HG02571 (cell line): ENCODE measurements around the gene CAPN1.
"Not testable (repeated sequence)": the region's sequence is repeated elsewhere in the genome, so short reads cannot be mapped to it uniquely, and the experiment has no call there.

ENCODE experiments used
- ATAC-seq: cut with Tn5 transposase; IDR thresholded peaks from one replicate; pipeline ENCODE4 v1.9.1; 2021; ENCODE audit warnings: mild to moderate bottlenecking, moderate library complexity; ENCODE audit not compliant: unreplicated experiment

The CAPN1 gene

DNA sequence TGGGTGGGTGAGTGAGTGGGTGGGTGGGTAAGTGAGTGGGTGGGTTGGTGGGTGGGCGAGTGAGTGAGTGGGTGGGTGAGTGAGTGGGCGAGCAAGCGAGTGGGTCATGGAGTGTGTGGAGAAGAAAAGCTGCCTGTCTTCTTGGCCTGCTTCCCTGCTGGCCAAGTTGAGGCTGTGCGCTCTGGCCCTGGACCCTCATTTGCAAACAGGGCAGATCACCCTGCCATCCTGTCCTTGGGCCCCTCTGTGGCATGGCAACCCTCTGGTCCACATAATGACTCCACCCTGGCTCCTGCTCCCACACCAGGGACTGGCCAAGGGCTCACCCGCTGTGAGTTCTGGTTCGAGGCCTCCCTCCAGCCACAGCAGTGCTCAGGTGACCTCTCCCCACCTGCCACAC lies 35.1 kb downstream of the CAPN1 start:
- ATAC-seq: no peak

DNA sequence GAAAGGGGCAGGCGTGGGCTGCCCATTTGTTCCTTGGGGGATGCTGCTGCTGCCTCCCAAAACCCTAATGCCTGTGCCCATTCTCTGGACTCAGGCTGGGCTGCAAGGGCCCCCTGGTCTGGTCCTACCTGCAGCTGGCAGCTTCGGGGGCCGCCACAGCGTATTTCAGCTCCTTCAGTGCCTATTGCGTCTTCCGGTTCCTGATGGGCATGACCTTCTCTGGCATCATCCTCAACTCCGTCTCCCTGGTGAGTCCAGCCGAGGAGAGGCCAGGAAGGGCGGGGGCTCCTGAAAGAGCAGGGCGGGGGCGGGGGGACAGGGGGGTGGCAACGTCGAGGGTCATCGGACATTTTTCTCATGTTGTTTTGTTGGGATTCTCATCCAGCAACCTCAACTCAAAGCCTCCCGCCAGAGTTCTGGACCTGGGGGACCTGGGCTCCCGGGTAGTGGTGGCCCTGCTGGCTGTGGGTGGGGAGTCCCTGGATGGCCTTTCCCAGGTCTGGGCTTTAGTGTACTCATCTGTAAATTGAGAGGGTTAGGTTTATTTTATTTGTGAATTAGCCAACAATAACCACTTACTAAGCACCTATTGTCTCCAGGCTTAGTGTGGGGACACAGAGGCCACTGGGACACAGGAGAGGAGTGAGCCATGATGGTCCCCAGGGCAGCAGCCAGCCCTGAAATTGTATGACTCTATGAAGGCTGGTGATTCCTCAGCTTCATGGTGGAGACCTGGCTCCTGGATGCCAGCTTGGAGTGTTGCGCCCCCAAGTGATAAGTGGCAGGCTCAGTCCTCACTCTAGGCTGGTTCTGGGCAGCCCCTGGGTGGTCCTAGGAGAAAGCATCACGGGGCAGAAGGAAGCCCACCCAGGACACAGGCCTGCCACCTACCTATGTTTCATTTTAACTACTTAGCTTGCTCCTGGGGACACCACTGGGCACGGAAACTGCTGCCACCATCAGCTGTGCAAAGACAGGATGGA lies 36.0 kb downstream of the CAPN1 start:
- ATAC-seq: no peak

DNA sequence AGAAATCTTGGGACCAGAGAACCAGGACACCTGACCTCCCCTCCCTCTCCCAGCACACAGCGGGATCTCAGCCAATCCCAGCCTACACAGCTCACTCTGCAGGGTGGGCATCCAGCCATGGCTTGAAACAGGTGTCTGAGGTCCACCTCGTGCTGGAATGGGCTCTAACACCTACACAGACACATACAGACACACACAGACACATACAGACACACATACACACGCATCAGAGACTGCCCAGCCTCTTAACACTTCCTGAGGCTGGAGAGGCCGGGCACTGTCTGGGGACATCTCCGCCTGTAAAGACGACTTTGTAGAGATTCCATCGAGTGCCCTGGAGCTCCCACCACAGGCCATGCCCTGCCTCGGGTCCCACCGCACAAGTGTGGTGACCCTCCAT lies 36.7 kb downstream of the CAPN1 start:
- ATAC-seq: no peak

DNA sequence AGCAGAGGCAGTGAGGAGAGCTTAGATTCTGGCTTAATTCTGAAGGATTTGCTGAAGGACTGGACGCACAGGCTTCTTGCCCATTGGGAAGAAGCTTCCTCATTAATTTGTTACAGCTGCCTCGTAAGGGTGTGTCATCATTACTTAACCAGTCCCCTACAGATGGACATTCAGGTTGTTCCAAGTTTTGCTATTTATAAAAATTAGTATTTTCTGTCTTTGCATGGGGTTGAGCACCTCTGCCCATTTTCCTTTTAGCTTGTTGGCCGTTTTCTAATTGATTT lies 38.1 kb downstream of the CAPN1 start:
- no peak for ATAC-seq

DNA sequence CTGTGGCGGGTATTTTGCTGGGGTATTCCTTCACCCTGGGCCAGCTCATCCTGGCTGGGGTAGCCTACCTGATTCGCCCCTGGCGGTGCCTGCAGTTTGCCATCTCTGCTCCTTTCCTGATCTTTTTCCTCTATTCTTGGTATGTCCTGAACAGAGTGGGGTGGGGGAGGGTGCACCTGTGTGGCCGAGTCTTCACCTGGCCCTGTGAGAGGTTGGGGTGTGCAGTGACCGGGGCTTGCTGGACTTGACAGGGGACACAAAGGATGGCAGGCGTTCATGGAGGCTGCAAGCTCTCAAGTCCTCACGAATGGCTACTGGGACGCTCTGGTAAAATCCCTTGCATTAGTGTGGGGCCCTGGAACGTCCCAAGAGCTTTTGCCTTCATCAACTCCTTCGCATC lies 39.3 kb downstream of the CAPN1 start:
- no peak for ATAC-seq

DNA sequence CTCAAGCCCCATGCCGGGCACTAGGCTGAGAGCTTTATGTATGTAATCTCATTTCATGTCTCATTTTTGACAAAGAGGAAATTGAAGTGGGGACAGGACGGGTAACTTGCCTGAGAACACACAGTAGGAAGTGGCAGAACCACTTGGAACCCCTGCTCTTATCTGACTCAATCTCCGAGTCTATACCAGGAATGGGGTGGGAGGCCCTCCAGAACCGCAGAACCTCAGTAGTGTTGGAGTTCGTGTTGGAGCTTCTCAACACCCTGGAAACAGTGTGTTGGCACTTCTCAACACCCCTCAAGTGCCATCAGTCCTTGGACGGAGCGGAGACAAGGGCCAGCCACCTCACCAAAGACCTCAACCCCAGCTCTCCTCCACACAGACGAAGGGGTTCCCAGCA lies 41.3 kb downstream of the CAPN1 start:
- no peak for ATAC-seq

DNA sequence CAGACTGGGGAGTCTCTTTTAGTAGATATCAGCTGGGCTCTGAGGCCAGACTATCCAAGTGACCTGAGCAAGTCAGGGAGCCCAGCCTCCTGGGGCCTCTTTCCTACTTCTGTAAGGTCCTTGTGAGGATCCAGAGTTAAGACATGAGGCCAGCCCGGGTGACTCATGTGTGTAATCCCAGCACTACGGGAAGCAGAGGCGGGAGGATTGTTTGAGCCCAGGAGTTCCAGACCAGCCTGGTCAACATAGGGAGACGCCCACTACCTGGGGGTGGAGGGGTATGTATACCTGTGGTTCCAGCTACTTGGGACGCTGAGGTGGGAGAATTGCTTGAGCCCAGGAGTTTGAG lies 43.2 kb downstream of the CAPN1 start:
- no peak for ATAC-seq

DNA sequence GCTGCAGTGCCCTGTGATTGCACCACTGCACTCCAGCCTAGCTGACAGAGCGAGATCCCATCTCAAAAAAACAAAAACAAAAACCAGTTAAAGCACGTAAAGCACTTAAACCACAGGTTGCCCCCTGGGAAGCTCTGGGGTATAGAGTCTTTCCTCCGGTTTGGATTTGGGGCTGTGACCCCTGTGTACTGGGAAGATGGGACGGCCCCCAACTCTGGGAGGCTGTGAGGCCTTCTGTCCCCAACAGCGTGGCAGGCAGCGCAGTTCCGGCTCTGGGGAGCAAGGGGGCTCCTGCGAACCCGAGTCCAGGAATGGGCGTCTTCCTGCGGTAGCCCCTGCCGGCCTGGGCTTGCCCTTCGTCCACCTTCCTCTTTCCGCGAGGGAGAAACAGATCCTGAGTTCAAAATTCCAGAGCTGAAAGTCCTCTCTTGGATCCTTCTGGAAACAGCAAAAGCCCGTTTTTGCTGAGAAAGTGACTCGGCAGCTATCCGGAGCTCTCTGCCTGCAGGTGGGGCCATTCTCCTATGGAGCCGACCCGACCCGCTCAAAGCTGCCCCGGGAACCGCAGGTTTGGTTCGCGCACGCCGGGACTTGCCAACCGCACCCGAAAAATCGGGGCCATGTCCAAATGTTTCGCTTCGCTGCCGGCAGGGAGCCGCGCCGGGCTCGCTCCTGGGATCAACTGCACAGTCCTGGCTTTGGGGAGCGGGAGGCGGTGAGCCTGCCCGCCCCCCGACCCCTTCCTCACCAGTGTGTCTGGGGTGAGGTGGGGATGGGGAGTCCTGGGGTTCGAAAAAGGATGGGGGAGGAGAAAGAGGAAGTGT lies 43.8 kb downstream of the CAPN1 start:
- ATAC-seq: no peak

DNA sequence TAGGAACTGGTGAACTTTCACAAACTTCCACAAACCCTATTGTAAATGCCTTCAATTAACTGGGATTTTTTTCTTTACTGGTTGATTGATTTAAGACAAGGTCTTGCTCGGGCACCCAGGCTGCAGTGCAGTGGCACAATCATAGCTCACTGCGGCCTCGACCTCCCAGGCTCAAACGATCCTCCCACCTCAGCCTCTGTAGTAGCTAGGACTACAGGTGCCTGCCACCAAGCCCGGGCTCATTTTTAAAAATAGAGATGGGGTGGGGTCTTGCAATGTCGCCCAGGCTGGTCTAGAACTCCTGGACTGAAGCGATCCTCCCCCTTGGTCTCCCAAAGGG lies 44.3 kb downstream of the CAPN1 start:
- no peak for ATAC-seq

DNA sequence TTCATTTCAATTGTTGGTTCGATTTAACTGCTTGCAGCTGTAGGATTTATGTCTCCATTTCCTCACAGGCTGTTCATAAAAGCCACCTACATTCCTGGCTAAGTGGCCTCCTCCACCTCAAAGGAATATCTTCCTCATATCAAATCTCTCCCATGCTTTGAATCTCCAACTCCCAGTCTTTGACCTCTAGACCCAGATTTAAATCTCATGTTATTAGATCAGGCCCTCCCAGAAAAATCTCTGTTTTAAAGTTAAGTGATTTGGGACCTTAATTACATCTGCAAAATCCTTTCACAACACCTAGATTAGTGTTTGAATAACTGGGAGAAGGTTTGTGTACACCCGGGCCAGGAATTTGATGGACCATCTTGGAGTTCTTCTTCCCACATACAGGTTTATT lies 46.2 kb downstream of the CAPN1 start:
- ATAC-seq: no peak

DNA sequence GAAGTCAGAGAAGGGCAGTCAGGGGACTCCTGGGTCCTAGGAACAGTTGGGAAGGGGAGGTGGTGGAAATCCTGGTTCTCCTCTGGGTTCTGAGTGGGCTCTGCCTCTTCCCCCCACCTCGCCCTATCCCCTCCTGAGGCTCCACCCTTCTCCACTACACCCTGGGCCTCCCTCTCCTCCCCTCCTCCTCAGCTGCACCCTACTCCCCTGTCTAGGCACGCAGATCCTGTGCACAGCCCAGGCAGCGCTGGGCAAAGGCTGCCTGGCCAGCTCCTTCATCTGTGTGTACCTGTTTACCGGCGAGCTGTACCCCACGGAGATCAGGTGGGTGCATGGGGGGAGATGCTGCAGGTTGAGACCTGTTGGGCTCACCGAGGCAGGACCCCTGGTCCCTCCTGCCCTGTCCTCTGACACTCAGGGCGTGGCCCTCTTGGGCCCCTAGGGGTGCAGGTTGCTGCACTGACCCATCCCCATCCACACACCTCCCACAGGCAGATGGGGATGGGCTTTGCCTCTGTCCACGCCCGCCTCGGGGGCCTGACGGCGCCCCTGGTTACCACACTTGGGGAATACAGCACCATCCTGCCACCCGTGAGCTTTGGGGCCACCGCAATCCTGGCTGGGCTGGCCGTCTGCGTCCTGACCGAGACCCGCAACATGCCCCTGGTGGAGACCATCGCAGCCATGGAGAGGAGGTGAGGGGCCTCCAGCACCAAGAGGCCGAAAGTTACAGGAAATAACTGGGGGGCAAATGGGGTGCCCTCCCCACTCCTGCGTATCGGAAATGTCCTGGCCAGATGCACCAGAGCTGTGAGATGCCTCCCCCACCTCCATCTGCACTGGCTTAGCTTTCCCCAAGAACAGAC lies 54.7 kb downstream of the CAPN1 start:
- ATAC-seq: no peak

DNA sequence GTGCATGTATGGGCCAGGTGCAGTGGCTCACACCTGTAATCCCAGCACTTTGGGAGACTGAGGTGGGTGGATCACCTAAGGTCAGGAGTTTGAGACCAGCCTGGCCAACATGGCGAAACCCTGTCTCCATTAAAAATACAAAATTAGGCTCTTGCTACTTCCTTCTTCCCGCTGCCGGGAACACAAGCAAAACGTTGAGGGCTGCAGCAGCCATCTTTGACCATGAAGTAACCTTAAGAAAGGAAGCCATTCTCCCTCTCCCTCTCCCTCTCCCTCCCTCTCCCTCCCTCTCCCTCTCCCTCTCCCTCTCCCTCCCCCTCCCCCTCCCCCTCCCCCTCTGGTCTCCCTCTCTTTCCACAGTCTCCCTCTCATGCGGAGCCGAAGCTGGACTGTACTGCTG lies 56.6 kb downstream of the CAPN1 start:
- not testable (repeated sequence) for ATAC-seq

DNA sequence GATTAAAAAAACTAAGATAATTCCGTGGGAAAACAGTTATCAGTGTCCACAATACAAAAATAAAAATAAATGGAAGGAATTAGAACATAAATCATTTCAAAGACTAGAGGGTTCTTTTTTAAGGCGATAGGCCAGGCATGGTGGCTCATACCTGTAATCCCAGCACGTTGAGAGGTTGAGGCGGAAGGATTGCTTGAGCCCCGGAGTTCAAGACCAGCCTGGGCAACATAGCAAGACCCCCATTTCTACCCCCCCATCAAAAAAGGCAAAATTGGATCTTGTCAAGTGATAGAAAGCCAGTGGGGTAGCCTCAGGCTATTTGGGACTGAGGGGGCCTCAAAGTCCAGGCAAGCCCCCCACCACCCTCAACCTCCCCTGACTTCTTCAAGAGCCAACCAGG lies 59.4 kb downstream of the CAPN1 start:
- no peak for ATAC-seq

DNA sequence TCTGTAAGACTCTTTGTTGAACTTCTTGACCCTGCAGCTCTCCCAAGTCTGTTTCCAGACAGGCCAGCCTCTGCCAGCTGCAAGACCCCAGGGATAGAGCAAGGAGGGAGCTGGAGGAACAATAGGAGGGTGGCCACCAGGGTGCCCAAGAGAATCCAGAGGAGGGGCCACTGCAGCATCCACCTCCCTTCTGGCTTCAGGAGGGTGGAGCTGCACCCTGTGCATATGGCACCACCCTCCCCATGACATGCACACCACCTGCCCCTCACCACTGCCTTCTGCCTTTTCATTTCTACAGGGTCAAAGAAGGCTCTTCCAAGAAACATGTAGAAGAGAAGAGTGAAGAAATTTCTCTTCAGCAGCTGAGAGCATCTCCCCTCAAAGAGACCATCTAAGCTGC lies 60.0 kb downstream of the CAPN1 start:
- no peak for ATAC-seq

DNA sequence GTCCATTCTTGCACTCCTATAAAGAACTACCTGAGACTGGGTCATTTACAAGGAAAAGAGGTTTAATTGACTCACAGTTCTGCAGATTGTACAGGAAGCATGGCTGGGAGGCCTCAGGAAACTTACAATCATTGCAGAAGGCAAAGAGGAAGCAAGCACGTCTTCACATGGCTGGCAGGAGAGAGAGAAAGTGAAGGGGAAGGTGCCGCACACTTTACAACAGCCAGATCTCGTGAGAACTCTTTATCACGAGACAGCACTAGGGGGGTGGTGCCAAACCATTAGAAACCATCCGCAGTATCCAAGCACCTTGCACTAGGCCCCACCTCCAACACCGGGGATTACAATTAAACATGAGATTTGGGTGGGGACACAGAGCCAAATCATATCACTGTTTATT lies 60.7 kb downstream of the CAPN1 start:
- no peak for ATAC-seq

DNA sequence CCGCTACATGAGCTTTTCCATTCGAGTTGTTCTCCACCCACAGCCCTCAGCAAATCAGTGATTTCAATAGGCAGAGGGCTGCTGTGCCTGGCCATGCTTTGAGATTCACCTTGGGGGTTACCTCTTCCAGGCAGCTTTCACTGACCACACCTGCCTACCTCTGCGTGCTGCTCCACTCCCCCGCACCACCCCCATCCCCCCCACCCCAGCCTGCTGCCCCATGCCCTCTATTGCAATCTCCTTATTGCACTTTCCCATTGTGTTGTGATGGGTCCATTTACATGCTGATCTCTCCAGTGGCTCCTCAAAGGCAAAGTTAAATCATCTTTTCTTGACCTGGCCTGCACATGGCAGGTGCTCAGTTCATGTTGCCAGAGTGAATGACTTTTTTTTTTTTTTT lies 62.1 kb downstream of the CAPN1 start:
- ATAC-seq: no peak

DNA sequence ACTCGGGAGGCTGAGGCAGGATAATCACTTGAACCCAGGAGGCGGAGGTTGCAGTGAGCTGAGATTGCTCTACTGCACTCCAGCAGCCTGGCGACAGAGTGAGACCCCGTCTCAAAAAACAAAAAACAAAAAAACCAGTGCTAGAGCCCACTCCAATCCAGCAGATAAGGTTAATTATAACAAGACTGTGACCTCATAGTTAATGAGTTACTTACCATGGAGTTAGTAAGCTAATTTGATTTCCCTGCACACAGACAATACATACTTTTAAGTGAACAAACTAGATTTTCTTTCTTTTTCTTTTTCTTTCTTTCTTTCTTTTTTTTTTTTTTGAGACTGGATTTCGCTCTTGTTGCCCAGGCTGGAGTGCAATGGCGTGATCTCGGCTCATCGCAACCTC lies 63.3 kb downstream of the CAPN1 start:
- not testable (repeated sequence) for ATAC-seq

DNA sequence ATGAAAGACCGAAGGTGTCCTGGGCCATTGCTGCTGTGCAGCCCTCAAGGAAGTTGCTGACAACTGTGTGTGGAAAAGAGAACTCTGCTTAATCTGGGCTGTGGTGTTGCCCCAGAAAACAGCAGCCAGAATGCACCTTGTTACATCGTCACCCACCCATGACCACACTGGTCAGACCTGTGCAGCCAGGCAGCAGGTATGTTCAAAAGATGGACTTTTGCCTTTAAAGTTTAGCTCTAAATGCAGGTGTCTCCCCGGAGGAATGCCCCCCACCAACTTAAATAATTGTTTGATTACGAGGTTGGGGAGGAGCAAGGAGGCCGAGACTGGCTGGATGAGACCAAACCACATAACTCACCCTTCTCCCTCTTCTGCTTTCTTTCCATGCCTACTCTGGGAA lies 64.8 kb downstream of the CAPN1 start:
- ATAC-seq: no peak

DNA sequence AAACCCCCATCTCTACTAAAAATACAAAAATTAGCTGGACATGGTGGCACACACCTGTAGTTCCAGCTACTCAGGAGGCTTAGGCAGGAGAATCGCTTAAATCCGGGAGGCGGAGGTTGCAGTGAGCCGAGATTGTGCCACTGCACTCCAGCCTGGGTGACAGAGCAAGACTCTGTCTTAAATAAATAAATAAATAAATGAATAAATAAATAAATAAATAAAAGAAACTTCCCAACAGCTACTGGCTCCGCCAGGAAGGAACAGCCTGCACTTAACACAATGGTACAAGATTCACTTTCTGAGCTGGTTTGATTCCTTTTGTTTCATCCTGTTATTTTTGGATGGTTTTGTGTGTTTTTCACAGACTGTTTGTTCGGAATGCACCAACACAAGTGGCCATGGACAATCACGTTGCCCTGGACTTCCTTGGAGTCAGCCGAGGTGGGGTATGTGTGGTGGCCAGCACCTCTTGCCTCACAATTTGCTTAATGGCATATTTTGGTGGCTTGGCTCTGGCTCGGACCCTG lies 66.5 kb downstream of the CAPN1 start:
- not testable (repeated sequence) for ATAC-seq

DNA sequence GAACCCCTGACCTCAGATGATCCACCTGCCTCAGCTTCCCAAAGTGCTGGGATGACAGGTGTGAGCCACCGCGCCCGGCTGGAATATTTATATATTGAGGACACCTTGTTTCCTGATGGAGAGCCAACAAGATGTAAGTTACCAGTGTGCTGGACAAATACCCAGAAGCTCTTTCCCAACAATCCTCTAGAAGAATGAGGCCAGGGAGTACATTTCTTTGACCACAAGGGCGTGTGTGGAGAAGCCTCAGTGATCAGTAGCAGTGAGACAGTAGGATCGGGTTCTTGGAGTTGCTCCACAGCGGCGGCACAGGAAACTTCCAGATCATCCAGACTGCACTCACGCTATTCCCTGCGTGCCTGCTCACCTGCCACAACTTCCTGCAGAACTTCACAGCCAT lies 69.7 kb downstream of the CAPN1 start:
- ATAC-seq: no peak

DNA sequence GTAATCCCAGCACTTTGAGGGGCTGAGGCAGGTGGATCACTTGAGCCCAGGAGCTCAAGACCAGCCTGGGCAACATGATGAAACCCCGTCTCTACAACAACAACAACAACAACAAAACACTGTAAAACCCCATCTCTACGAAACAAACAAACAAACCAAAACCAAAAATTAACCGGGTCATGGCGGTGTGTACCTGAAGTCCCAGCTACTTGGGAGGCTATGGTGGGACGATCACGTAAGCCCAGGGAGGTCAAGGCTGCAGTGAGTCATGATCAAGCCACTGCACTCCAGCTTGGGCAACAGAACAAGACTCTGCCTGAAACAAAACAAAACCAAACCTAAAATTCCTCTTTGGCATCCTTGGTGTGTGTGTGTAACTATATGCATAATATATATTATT lies 73.0 kb downstream of the CAPN1 start:
- no peak for ATAC-seq
